Neuronal stem cell (in vitro differentiated cells): ENCODE measurements around the gene SPPL2C.

Experiments used
- DNase-seq: peaks from one replicate; pipeline ENCODE4 v3.0.0-alpha.2; 2013; ENCODE audit warnings: low spot score
- H2AFZ ChIP-seq: one replicate; pipeline ENCODE4 v1.6.1; 2013; ENCODE audit warnings: mild to moderate bottlenecking, low read length, inconsistent platforms
- H2AK5ac ChIP-seq: 2 replicates; pipeline ENCODE4 v1.6.1; 2013; ENCODE audit warnings: low read depth, mild to moderate bottlenecking, inconsistent platforms, low read length, moderate library complexity, mixed read lengths
- H2BK120ac ChIP-seq: 2 replicates; pipeline ENCODE4 v1.6.1; 2013; ENCODE audit warnings: low read depth, mild to moderate bottlenecking, inconsistent platforms, low read length, moderate library complexity, mixed read lengths
- H2BK12ac ChIP-seq: one replicate; pipeline ENCODE4 v1.6.1; 2013; ENCODE audit warnings: low read length, inconsistent platforms
- H2BK15ac ChIP-seq: 2 replicates; pipeline ENCODE4 v1.6.1; 2013; ENCODE audit warnings: mild to moderate bottlenecking, low read length, inconsistent platforms, mixed read lengths
- H2BK5ac ChIP-seq: one replicate; pipeline ENCODE4 v1.6.1; 2013; ENCODE audit warnings: inconsistent platforms, mild to moderate bottlenecking, low read length, moderate library complexity
- H3K14ac ChIP-seq: one replicate; pipeline ENCODE4 v1.6.1; 2013; ENCODE audit warnings: low read length, inconsistent platforms
- H3K18ac ChIP-seq: 2 replicates; pipeline ENCODE4 v1.6.1; 2013; ENCODE audit warnings: low read length, inconsistent platforms
- H3K23ac ChIP-seq: 2 replicates; pipeline ENCODE4 v1.6.1; 2013; ENCODE audit warnings: low read depth, mild to moderate bottlenecking, mixed read lengths, low read length, inconsistent platforms; ENCODE audit not compliant: poor library complexity
- H3K27ac ChIP-seq: replicated peaks from 3 replicates; pipeline ENCODE4 v1.5.1; 2013; ENCODE audit warnings: low read length, inconsistent platforms
- H3K27me3 ChIP-seq, 3 experiments: 2 replicates each; pipeline ENCODE4 v1.6.1; 2013; ENCODE audit warnings: low read length in 3 of 3, mild to moderate bottlenecking in 2 of 3, inconsistent platforms in 1 of 3, low read depth in 1 of 3, mixed read lengths in 1 of 3, moderate library complexity in 1 of 3; ENCODE audit not compliant: control insufficient read depth in 3 of 3, insufficient read depth in 3 of 3
- H3K36me3 ChIP-seq, 2 donors: replicated peaks in 1 of 2; 2 replicates each; pipeline ENCODE4 v1.6.1; 2013; ENCODE audit warnings: low read length in 2 of 2; ENCODE audit not compliant: control insufficient read depth in 2 of 2, insufficient read depth in 2 of 2
- H3K4ac ChIP-seq: 2 replicates; pipeline ENCODE4 v1.6.1; 2013; ENCODE audit warnings: inconsistent platforms, mild to moderate bottlenecking, low read length, moderate library complexity
- H3K4me1 ChIP-seq, 2 donors: 1 replicate in 1 of 2; 2 replicates in 1 of 2; pipeline ENCODE4 v1.6.1; 2013; ENCODE audit warnings: low read length in 2 of 2, low read depth in 1 of 2; ENCODE audit not compliant: control insufficient read depth in 2 of 2, insufficient read depth in 1 of 2
- H3K4me2 ChIP-seq: one replicate; pipeline ENCODE4 v1.6.1; 2013; ENCODE audit warnings: mild to moderate bottlenecking, low read length, inconsistent platforms; ENCODE audit not compliant: insufficient read depth, poor library complexity, severe bottlenecking
- H3K4me3 ChIP-seq, 2 donors: 2 replicates each; pipeline ENCODE4 v1.5.1; 2013; ENCODE audit warnings: low read length in 2 of 2, mild to moderate bottlenecking in 2 of 2, inconsistent platforms in 1 of 2, moderate library complexity in 1 of 2
- H3K79me1 ChIP-seq: one replicate; pipeline ENCODE4 v1.6.1; 2013; ENCODE audit warnings: low read depth, mild to moderate bottlenecking, inconsistent platforms, low read length, moderate library complexity
- H3K9ac ChIP-seq: one replicate; pipeline ENCODE4 v1.6.1; 2013; ENCODE audit warnings: mild to moderate bottlenecking, low read depth, low read length, inconsistent platforms; ENCODE audit not compliant: poor library complexity
- H3K9me3 ChIP-seq, 2 donors: replicated peaks in 1 of 2; 2 replicates each; pipeline versions ENCODE3 to v1.6.1; 2013; ENCODE audit warnings: low read length in 2 of 2, mild to moderate bottlenecking in 2 of 2, inconsistent platforms in 1 of 2, low read depth in 1 of 2, mixed read lengths in 1 of 2, moderate library complexity in 1 of 2; ENCODE audit not compliant: control insufficient read depth in 2 of 2, insufficient read depth in 1 of 2
- H4K8ac ChIP-seq: one replicate; pipeline ENCODE4 v1.6.1; 2013; ENCODE audit warnings: low read depth, mild to moderate bottlenecking, inconsistent platforms, low read length, moderate library complexity
- H4K91ac ChIP-seq: one replicate; pipeline ENCODE4 v1.6.1; 2013; ENCODE audit warnings: low read length, low read depth, mild to moderate bottlenecking, inconsistent platforms; ENCODE audit not compliant: poor library complexity
- WGBS, 2 donors: extraction: QIAGEN DNeasy Blood & Tissue Kit; methylation state at CpG; one replicate each; pipeline ENCODE4 v1.1.7; 2013; ENCODE audit warnings: missing lambda C conversion rate in 2 of 2, mixed read lengths in 1 of 2; ENCODE audit not compliant: insufficient read length in 2 of 2, insufficient replicate concordance in 1 of 2; ENCODE audit errors: extremely low coverage in 2 of 2; 5-methylcytosine and 5-hydroxymethylcytosine counted together

SPPL2C gene

GRCh38 chr17:45808845-45809244, 35.8 kb upstream of the SPPL2C start:
- Histone ChIP-seq H3K27me3 (peaks cover 0 to 22% (median 0%) of the 10 kb centered on the region in 3 experiments), H3K9me3 (no peaks in the 10 kb centered on the region), H2AK5ac (no peak overlapping the region), H3K79me1 (no peaks in the 10 kb centered on the region), H3K27ac (no peak overlapping the region), H3K23ac (no peak overlapping the region), H4K91ac (no peak overlapping the region), H3K14ac (no peak overlapping the region), H3K4ac (no peak overlapping the region), H2BK12ac (no peak overlapping the region), H3K36me3 (no peaks in the 10 kb centered on the region), H3K18ac (no peak overlapping the region), H2AFZ (no peak overlapping the region), H3K4me3 (no peak overlapping the region), H4K8ac (no peak overlapping the region), H3K9ac (no peak overlapping the region), H3K4me1 (peaks cover 0 to 10% of the 10 kb centered on the region in 2 donors), H2BK5ac (peak overlapping the region; percentile 7), H2BK120ac (no peak overlapping the region), H3K4me2 (no peak overlapping the region), H2BK15ac (no peak overlapping the region)
- WGBS, 2 donors = no CpG with 5 or more reads among the region's 1 CpG
- DNase-seq = no peak

- H3K4me1 ChIP-seq = peaks cover 0 to 11% of the 10 kb centered on the region in 2 donors
- H4K8ac ChIP-seq = no peak overlapping the region
- no peaks in the 10 kb centered on the region for H3K9me3 ChIP-seq
- no peak overlapping the region for H3K14ac ChIP-seq
- H3K4ac ChIP-seq = no peak overlapping the region
- peak overlapping the region; percentile 7 for H2BK5ac ChIP-seq
- no peak overlapping the region for H2AFZ ChIP-seq
- no peak overlapping the region for H3K18ac ChIP-seq
- H3K4me2 ChIP-seq = no peak overlapping the region
- no peaks in the 10 kb centered on the region for H3K36me3 ChIP-seq
- WGBS, 2 donors = no CpG with 5 or more reads among the region's 15 CpGs
- H2BK12ac ChIP-seq = no peak overlapping the region
- peak overlapping the region; percentile 25 for H3K23ac ChIP-seq
- H3K4me3 ChIP-seq = no peak overlapping the region
- no peak overlapping the region for H2BK15ac ChIP-seq
- no peaks in the 10 kb centered on the region for H3K79me1 ChIP-seq
- no peak for DNase-seq
- no peak overlapping the region for H3K27ac ChIP-seq
- no peak overlapping the region for H2AK5ac ChIP-seq
- no peak overlapping the region for H2BK120ac ChIP-seq
- peak overlapping the region; percentile 31 for H3K9ac ChIP-seq
- H3K27me3 ChIP-seq = peaks cover 0 to 19% (median 0%) of the 10 kb centered on the region in 3 experiments
- H4K91ac ChIP-seq = no peak overlapping the region
These were observed 35.2 kb upstream of the SPPL2C start for GRCh38 chr17:45809499-45809898.

GRCh38 chr17:45812102-45812501, 32.6 kb upstream of the SPPL2C start:
- no peak overlapping the region for H2BK120ac ChIP-seq
- DNase-seq = peak; percentile 15

GRCh38 chr17:45813048-45813725, 31.5 kb upstream of the SPPL2C start:
- peak; percentile 75 for DNase-seq
- H2BK120ac ChIP-seq = no peak overlapping the region
- peak overlapping the region; percentile 81 for H3K18ac ChIP-seq
- H3K27me3 ChIP-seq = peaks cover 0 to 3% (median 0%) of the 10 kb centered on the region in 3 experiments
- no CpG with 5 or more reads among the region's 22 CpGs for WGBS, 2 donors
- no peaks in the 10 kb centered on the region for H3K9me3 ChIP-seq
- H4K91ac ChIP-seq = no peak overlapping the region
- H2BK15ac ChIP-seq = no peak overlapping the region
- H3K4me1 ChIP-seq = peaks cover 0 to 12% of the 10 kb centered on the region in 2 donors
- no peak overlapping the region for H4K8ac ChIP-seq
- H3K9ac ChIP-seq = peak overlapping the region; percentile 21
- H3K4me3 ChIP-seq = no peak overlapping the region
- no peak overlapping the region for H2BK12ac ChIP-seq
- no peak overlapping the region for H3K4ac ChIP-seq
- no peak overlapping the region for H3K23ac ChIP-seq
- H2AFZ ChIP-seq = peak overlapping the region; percentile 60
- H2AK5ac ChIP-seq = peak overlapping the region; percentile 4
- no peaks in the 10 kb centered on the region for H3K79me1 ChIP-seq
- H3K14ac ChIP-seq = no peak overlapping the region
- no peak overlapping the region for H3K4me2 ChIP-seq
- peak overlapping the region; percentile 40 for H3K27ac ChIP-seq
- no peak overlapping the region for H2BK5ac ChIP-seq
- H3K36me3 ChIP-seq = no peaks in the 10 kb centered on the region

More at GRCh38 chr17:45812102-45812501, 32.6 kb upstream of the SPPL2C start:
- Histone ChIP-seq H3K23ac (no peak overlapping the region), H2BK15ac (no peak overlapping the region), H4K8ac (no peak overlapping the region), H3K4me3 (no peak overlapping the region), H3K18ac (no peak overlapping the region), H3K27ac (no peak overlapping the region), H4K91ac (no peak overlapping the region), H3K79me1 (no peaks in the 10 kb centered on the region), H3K4me1 (peaks cover 0 to 12% of the 10 kb centered on the region in 2 donors), H3K36me3 (no peaks in the 10 kb centered on the region), H3K9ac (no peak overlapping the region), H3K27me3 (peaks cover 0 to 4% (median 0%) of the 10 kb centered on the region in 3 experiments), H3K4ac (no peak overlapping the region), H3K14ac (no peak overlapping the region), H2AFZ (no peak overlapping the region), H2BK12ac (no peak overlapping the region), H3K4me2 (no peak overlapping the region), H2AK5ac (no peak overlapping the region), H3K9me3 (no peaks in the 10 kb centered on the region), H2BK5ac (no peak overlapping the region)
- no CpG with 5 or more reads among the region's 3 CpGs for WGBS, 2 donors
